ENCODE results near the gene RABGAP1L.
"Not testable (repeated sequence)": the region's sequence is repeated elsewhere in the genome, so short reads cannot be mapped to it uniquely, and the experiment has no call there.

RABGAP1L gene

DNA sequence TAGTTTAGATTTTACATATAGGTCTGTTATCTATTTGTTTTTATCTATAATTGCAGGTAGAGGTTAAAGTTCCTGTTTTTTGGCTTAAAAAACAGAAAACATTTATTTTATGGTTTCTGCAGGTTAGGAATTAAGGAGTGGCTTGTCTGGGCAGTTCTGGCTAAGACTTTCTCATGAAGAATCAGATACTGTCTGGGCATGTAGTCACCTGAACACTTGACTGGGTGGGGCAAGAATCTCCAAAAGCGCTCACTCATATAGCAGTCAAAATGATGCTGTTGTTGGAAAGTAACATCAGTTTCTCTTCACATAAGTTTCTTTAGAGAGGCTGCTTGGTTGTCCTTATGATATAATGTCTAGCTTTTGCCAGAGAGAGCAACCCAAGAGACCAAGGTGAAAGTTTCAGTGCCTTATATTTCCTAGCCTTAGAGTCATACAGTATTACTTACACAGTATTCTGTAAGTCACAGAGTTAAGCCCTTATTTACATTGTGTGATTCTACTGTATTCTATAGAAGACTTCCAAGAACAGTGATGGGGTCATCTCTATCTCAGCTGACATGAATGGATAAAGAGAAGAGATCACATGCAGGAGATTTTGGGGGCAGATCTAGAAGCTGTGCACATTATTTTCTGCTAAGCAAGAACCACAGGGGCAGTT, 163.0 kb downstream of the RABGAP1L start:
- no peaks in the 10 kb centered on the region for H3K4me1 ChIP-seq (ENCODE audit: insufficient read depth, low read length)
- H3K9me3 ChIP-seq (ENCODE audit: insufficient read depth, low read depth, low read length) = peaks cover 62% of the 10 kb centered on the region
- no peak overlapping the region for H3K27ac ChIP-seq (ENCODE audit: low read length)
- H3K36me3 ChIP-seq (ENCODE audit: insufficient read depth, low read depth, low read length) = peaks cover 5% of the 10 kb centered on the region; the same call in 1 of the 2 replicates
- H3K4me3 ChIP-seq (ENCODE audit: low read length) = no peak overlapping the region
- H3K9ac ChIP-seq (ENCODE audit: low read depth, low read length) = no peak overlapping the region
- no peaks in the 10 kb centered on the region for H3K27me3 ChIP-seq (ENCODE audit: insufficient read depth, low read length)

DNA sequence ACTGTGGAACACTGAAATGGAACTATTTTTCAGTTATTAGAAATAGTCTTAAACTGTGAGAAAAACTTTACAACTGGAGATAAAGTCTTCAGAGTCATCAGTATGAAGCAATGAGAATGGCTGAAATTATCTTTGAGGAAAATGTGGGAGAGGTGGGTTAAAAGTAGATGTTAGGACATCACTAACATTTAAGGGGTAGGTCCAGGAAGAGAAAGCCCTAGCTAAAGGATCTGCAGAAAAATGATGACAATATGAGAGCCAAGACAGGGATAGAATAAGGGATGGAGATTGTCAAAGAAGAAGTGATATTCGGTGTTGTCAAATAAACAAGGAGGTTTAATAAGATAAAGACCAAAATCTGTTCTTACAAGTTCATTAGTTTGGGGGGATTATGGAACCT, 165.2 kb downstream of the RABGAP1L start:
- Histone ChIP-seq H3K9ac (ENCODE audit: low read depth, low read length) (no peak overlapping the region), H3K36me3 (ENCODE audit: insufficient read depth, low read depth, low read length) (peaks cover 5% of the 10 kb centered on the region; the same call in 1 of the 2 replicates), H3K27me3 (ENCODE audit: insufficient read depth, low read length) (no peaks in the 10 kb centered on the region), H3K4me3 (ENCODE audit: low read length) (no peak overlapping the region), H3K9me3 (ENCODE audit: insufficient read depth, low read depth, low read length) (peaks cover 58% of the 10 kb centered on the region), H3K4me1 (ENCODE audit: insufficient read depth, low read length) (no peaks in the 10 kb centered on the region), H3K27ac (ENCODE audit: low read length) (no peak overlapping the region)

DNA sequence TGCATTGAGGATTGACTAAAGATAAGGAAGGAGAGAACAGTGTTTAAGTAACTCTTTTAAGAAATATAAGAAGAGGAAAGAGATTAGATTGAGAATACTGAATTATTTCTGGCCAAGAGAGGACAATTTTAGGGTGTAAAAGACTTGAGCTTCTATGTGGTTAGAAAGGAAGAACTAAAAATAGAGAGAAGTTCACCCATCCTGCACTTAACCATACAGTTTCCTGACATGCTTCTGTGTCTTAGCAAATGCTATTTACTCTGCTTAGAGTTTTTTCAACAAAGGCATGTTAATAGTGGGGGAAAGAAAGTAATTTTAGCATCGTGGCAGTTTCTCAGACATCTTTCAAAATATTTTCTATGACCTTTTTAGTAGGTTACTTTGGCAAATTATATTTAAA, 165.6 kb downstream of the RABGAP1L start:
- Histone ChIP-seq H3K4me1 (ENCODE audit: insufficient read depth, low read length) (no peaks in the 10 kb centered on the region), H3K27me3 (ENCODE audit: insufficient read depth, low read length) (no peaks in the 10 kb centered on the region), H3K4me3 (ENCODE audit: low read length) (no peak overlapping the region), H3K36me3 (ENCODE audit: insufficient read depth, low read depth, low read length) (peaks cover 2% of the 10 kb centered on the region; the same call in 1 of the 2 replicates), H3K27ac (ENCODE audit: low read length) (no peak overlapping the region), H3K9me3 (ENCODE audit: insufficient read depth, low read depth, low read length) (peaks cover 53% of the 10 kb centered on the region), H3K9ac (ENCODE audit: low read depth, low read length) (no peak overlapping the region)

DNA sequence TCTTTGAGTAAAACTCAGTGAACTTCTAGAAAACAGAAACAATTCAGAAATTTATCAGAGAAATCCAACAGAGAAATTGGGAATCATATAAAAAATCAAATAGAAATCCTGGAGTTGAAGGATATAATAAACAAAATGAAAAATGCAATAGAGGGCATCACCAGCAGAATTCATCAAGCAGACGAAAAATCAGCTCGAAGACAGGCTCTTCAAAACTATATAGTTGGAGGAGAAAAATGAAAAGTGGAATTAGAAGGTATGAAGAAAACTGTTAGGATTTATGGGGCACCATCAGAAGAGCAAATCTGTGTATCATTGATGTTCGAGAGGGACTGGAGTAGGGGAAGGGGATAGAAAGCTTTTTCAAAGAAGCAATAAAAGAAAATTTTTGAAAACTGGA, 167.0 kb downstream of the RABGAP1L start:
- Histone ChIP-seq H3K27ac (ENCODE audit: low read length) (no peak overlapping the region), H3K4me3 (ENCODE audit: low read length) (no peak overlapping the region), H3K36me3 (ENCODE audit: insufficient read depth, low read depth, low read length) (no peaks in the 10 kb centered on the region), H3K4me1 (ENCODE audit: insufficient read depth, low read length) (no peaks in the 10 kb centered on the region), H3K9ac (ENCODE audit: low read depth, low read length) (no peak overlapping the region), H3K9me3 (ENCODE audit: insufficient read depth, low read depth, low read length) (peaks cover 40% of the 10 kb centered on the region), H3K27me3 (ENCODE audit: insufficient read depth, low read length) (no peaks in the 10 kb centered on the region)

DNA sequence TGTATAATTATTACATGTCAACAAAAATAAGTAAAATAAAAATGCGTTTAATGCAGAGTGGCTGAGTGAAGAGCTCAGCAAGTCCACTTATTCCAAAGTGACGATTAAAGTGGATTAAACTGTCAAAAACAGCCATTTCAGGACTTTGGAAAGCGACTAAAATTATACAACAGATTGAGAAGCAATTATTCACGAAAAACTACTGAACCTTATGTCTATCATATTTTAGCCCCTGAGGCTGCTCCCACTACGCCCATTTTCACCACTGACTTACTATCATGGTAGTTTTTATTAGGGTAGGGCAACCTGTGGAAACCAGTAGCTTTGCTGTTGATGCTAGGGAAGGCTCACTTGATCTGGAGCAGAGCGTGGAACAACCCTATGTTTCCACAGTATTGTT, 174.1 kb downstream of the RABGAP1L start:
- Histone ChIP-seq H3K9ac (ENCODE audit: low read depth, low read length) (no peak overlapping the region), H3K4me3 (ENCODE audit: low read length) (no peak overlapping the region), H3K36me3 (ENCODE audit: insufficient read depth, low read depth, low read length) (no peaks in the 10 kb centered on the region), H3K27ac (ENCODE audit: low read length) (no peak overlapping the region), H3K9me3 (ENCODE audit: insufficient read depth, low read depth, low read length) (no peaks in the 10 kb centered on the region), H3K27me3 (ENCODE audit: insufficient read depth, low read length) (no peaks in the 10 kb centered on the region), H3K4me1 (ENCODE audit: insufficient read depth, low read length) (no peaks in the 10 kb centered on the region)

DNA sequence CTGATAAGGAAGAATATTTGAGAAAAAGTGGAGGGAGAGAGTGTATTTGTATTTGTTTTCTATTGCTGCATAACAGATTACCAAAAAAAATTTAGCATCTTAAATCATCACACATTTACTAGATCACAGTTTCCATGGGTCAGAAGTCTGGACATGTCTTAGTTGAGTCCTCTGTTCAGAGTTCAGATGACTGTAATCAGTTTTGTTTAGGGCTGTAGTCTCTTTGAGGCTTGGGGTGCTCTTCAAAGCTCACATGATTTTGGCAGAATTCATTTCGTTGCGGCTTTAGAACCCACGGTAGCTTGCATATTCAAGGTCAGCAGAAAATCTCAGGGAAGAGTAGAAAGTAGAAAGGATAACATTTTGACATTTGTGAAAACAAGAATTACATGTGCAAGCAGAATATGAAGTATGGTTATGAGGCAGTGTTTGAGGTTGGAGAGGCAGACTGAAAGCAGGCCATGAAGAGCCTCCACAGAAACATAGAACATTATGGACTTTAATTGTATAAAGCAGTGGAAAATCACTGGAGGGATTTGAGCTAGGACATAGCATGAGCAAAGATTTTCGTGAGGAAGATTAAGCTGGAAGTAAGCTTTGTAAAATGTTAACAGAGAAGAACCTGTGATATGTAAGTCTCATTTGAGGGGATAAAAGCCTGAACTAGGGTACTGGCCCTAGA, 177.8 kb downstream of the RABGAP1L start:
- H3K9ac ChIP-seq (ENCODE audit: low read depth, low read length) = no peak overlapping the region
- H3K4me3 ChIP-seq (ENCODE audit: low read length) = no peak overlapping the region
- H3K4me1 ChIP-seq (ENCODE audit: insufficient read depth, low read length) = no peaks in the 10 kb centered on the region
- H3K9me3 ChIP-seq (ENCODE audit: insufficient read depth, low read depth, low read length) = no peaks in the 10 kb centered on the region
- H3K27me3 ChIP-seq (ENCODE audit: insufficient read depth, low read length) = no peaks in the 10 kb centered on the region
- H3K27ac ChIP-seq (ENCODE audit: low read length) = no peak overlapping the region
- H3K36me3 ChIP-seq (ENCODE audit: insufficient read depth, low read depth, low read length) = no peaks in the 10 kb centered on the region

DNA sequence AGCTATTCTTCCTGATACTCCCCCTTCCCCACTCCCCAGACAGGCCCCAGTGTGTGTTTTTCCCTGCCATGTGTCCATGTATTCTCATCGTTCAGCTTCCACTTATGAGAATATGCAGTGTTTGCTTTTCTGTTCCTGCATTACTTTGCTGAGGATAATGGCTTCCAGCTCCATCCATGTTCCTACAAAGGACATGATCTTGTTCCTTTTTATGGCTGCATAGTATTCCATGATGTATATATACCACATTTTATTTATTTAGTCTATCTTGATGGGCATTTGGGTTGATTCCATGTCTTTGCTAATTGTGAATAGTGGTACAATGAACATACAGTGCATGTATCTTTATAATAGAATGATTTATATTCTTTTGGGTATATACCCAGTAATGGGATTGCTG, 181.1 kb downstream of the RABGAP1L start:
- H3K9me3 ChIP-seq (ENCODE audit: insufficient read depth, low read depth, low read length); H3K4me1 ChIP-seq (ENCODE audit: insufficient read depth, low read length); H3K36me3 ChIP-seq (ENCODE audit: insufficient read depth, low read depth, low read length); H3K9ac ChIP-seq (ENCODE audit: low read depth, low read length); H3K27me3 ChIP-seq (ENCODE audit: insufficient read depth, low read length); H3K4me3 ChIP-seq (ENCODE audit: low read length); H3K27ac ChIP-seq (ENCODE audit: low read length): not testable (repeated sequence)

DNA sequence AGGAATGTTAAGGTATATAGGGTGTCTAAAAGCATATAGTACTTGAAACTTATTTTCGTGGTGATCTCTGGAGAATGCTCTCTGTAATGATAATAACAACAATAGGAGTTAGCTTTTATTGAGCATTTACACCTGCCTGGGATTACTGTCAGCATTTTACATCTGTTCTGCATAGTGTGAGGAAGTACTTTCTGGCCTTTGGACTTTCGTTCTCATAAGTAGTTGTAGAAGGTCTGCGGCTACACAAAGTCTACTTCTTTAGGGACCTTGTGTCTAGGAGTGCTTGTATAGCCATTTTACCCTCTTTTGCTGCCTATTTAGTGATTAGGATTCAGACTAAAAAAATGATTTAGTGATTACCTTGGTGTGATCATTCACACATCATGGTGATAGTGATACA, 184.8 kb downstream of the RABGAP1L start:
- Histone ChIP-seq H3K9ac (ENCODE audit: low read depth, low read length) (no peak overlapping the region), H3K4me1 (ENCODE audit: insufficient read depth, low read length) (no peaks in the 10 kb centered on the region), H3K27me3 (ENCODE audit: insufficient read depth, low read length) (no peaks in the 10 kb centered on the region), H3K4me3 (ENCODE audit: low read length) (no peak overlapping the region), H3K27ac (ENCODE audit: low read length) (no peak overlapping the region), H3K36me3 (ENCODE audit: insufficient read depth, low read depth, low read length) (no peaks in the 10 kb centered on the region), H3K9me3 (ENCODE audit: insufficient read depth, low read depth, low read length) (no peaks in the 10 kb centered on the region)

DNA sequence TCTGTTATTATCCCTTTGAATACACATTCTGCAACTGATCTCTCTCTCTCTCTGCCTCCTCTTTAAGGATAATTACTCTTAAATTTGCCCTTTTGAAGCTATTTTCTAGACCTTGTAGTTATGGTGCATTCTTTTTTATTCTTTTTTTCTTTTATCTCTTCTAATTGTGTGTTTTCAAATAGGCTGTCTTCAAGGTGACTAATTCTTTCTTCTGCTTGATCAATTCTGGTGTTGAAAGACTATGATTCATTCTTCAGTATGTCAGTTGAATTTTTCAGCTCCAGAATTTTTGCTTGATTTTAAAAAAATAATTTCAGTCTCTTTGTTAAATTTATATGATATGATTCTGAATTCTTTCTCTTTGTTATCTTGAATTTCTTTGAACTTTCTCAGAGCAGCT, 192.8 kb downstream of the RABGAP1L start:
- Histone ChIP-seq H3K4me1 (ENCODE audit: insufficient read depth, low read length) (no peaks in the 10 kb centered on the region), H3K4me3 (ENCODE audit: low read length) (no peak overlapping the region), H3K27ac (ENCODE audit: low read length) (no peak overlapping the region), H3K36me3 (ENCODE audit: insufficient read depth, low read depth, low read length) (no peaks in the 10 kb centered on the region), H3K27me3 (ENCODE audit: insufficient read depth, low read length) (no peaks in the 10 kb centered on the region), H3K9ac (ENCODE audit: low read depth, low read length) (no peak overlapping the region), H3K9me3 (ENCODE audit: insufficient read depth, low read depth, low read length) (peaks cover 6% of the 10 kb centered on the region)

DNA sequence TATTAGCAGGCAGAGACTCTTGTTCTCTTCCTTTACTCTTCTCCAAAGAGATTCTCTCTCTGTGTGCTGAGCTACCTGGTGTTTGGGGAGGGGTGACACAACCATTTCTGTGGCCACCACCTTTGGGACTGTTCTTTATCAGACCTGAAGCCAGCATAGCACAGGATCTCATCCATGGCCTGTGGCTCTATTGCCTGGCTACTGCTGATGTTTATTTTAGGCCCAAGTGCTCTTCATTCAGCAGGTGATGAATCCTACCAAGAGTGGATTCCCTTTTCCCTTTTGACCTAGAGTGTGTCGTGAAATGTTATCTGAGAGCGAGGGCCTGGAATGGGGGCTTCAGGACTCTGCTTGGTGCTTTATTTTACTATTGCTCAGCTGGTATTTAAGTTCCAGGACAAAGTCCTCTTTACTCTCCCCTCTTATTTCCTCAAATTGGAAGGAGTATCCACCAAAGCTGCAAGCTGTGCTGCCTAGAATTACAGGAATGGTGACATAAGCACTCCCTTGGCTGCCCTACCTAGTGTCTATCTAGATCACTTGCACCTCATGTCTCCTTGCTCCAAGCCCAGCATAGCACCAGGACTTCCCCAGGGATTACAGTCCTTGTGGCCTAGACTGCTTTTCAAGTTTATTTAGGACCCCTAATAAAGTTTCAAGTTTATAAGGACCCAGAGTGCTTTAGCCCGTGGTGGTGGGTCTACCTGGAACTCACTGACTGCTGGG, 193.7 kb downstream of the RABGAP1L start:
- Histone ChIP-seq H3K9ac (ENCODE audit: low read depth, low read length) (no peak overlapping the region), H3K9me3 (ENCODE audit: insufficient read depth, low read depth, low read length) (peaks cover 6% of the 10 kb centered on the region), H3K4me3 (ENCODE audit: low read length) (no peak overlapping the region), H3K4me1 (ENCODE audit: insufficient read depth, low read length) (no peaks in the 10 kb centered on the region), H3K27ac (ENCODE audit: low read length) (no peak overlapping the region), H3K27me3 (ENCODE audit: insufficient read depth, low read length) (no peaks in the 10 kb centered on the region), H3K36me3 (ENCODE audit: insufficient read depth, low read depth, low read length) (no peaks in the 10 kb centered on the region)

DNA sequence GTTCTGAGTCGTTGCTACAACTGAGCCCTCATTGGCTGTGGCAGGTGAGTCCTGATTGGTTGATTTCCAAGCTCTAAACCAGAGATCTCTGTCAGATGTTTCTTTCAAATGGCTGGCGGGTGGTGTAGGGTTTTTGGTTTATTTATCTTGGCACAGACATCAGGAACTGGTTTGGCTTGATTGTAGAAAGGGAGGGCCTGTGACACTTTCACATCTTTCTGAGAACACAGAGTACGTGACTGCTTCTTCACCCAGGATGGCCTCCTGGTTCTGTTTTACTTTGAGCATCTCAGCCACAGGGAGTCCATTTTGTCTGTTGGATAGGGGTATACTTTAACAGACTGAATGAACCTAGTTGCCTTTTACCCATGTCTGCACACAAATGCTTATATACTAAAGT, 199.0 kb downstream of the RABGAP1L start:
- no peak overlapping the region for H3K4me3 ChIP-seq (ENCODE audit: low read length)
- H3K9ac ChIP-seq (ENCODE audit: low read depth, low read length) = no peak overlapping the region
- H3K4me1 ChIP-seq (ENCODE audit: insufficient read depth, low read length) = no peaks in the 10 kb centered on the region
- H3K9me3 ChIP-seq (ENCODE audit: insufficient read depth, low read depth, low read length) = no peaks in the 10 kb centered on the region
- H3K36me3 ChIP-seq (ENCODE audit: insufficient read depth, low read depth, low read length) = no peaks in the 10 kb centered on the region
- no peak overlapping the region for H3K27ac ChIP-seq (ENCODE audit: low read length)
- H3K27me3 ChIP-seq (ENCODE audit: insufficient read depth, low read length) = no peaks in the 10 kb centered on the region

All from iPS-20b (cell line).